ENCODE data around the gene IGBP1.
"Not testable (repeated sequence)": the region's sequence is repeated elsewhere in the genome, so short reads cannot be mapped to it uniquely, and the experiment has no call there.

Gene IGBP1

GRCh38 chrX:70166601-70167590 lies 33.6 kb downstream of the IGBP1 start:
- in situ Hi-C loops (cut with HindIII; ENCODE audit: low sequenced_read_pairs) = no loop called here

DNA sequence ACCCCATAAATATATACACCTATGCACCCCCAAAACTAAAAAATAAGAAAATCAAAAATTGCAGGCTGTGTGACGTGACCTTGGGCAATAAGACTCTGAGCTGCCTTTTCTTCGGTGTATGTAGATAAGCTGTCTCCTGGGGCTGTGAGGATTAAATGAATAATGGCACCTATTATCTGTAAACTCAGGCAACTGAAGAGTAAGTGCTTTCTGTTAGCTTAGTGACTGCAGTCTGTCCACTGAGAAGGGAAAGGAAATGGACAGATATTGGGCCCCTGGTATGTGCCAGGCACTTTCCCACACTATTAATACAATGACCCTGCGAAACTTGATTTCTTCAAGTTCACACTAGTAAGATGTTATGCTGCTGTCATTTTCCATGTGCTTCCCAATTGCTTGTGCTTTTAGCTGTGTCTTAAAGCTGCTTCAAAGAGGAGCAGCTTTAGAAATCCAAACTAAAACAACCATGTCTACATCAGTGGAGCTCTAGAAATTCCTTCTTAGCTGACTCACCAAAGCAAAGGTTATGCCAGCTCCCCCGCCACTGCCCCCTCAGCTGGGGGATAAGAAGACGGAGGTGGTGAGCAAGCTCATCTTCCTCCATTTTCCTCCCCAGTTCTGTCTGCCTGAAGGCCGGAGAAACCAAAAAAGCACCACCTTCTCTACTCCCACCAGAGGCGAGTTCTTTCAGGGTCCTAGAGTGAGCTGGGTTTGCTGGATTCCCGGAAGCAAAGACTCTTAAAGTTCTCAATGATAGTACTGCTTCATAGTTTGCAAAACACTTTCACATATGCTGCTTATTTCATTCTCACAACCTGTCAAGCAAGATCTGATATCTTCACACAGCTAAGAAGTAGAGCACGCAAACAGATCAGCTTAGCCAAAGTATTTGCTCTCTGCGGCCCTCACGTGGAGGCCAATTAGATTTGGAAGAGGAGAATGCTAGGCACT lies 35.3 kb downstream of the IGBP1 start:
- in situ Hi-C loops (cut with HindIII; ENCODE audit: low sequenced_read_pairs) = no loop called here

DNA sequence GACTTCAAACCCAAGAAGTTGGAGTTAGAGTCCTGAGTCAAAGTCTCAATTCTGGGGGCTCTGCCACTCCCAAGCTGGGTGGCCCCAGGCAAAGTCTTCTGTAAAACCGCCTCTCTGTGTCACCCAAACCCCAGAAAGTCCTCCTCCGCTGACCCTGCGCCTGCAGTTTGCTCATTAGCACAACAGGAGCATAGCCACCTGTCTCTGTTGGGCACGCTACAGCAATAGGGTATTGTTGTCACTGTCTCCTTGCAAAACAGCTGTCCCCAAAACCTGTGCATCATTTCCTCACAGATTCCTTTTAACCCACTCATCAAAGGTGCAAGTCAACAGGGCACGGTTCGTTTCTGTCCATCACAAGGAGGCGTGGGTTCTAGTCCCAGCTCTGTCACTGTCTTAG lies 36.0 kb downstream of the IGBP1 start:
- in situ Hi-C loops (cut with HindIII; ENCODE audit: low sequenced_read_pairs) = no loop called here

DNA sequence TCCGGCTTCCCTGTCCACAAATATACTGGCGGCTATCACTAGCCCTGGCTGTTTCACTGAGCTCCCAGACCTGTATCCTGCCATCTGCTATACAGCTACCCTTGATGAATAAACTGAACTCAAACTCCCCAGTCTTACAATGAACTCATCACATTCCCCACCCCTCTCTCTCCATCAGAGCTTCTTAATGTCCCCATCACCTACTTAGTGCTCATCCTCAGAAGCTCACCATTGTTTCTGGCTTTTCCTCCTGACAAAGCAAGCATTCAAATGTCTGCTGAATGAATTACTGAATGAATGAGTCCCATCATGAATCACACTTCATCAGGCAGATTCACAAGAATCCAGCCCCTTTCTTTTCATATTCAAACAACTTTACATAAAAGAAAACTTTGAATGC lies 38.4 kb downstream of the IGBP1 start:
- in situ Hi-C loops (cut with HindIII; ENCODE audit: low sequenced_read_pairs) = no loop called here

GRCh38 chrX:70172221-70172620 lies 39.0 kb downstream of the IGBP1 start:
- in situ Hi-C loops (cut with HindIII; ENCODE audit: low sequenced_read_pairs) = no loop called here

- in situ Hi-C loops (cut with HindIII; ENCODE audit: low sequenced_read_pairs) = no loop called here
Measured at GRCh38 chrX:70172964-70173363, 39.7 kb downstream of the IGBP1 start.

DNA sequence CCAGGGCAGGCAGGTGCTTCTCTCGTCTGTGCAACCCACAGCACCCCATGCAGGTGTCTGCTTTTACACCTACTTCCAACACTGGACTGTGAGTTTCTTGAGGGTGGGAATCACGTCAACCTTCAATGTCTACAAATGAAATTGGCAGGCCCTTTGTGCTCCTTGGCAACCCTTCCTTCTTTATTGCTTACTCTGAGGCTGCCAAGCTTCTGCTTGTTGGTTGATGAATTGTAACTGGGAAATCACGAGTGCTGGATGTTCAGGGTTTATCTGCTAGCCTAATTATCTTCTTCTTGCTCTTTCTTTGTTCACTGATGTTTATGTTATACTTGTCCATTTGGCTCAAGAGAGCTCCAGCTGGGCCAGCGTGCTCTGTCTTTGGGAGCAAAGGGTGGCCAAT lies 41.5 kb downstream of the IGBP1 start:
- in situ Hi-C loops (cut with HindIII; ENCODE audit: low sequenced_read_pairs) = no loop called here

GRCh38 chrX:70175338-70175737 lies 42.1 kb downstream of the IGBP1 start:
- in situ Hi-C loops (cut with HindIII; ENCODE audit: low sequenced_read_pairs) = no loop called here

GRCh38 chrX:70176938-70177533 lies 43.8 kb downstream of the IGBP1 start, which contains the start of gene DGAT2L6:
Gene DGAT2L6 (plus strand): TSS chrX:70177483. CDS start chrX:70177583, 100 bp downstream.
- in situ Hi-C loops (cut with HindIII; ENCODE audit: low sequenced_read_pairs) = no loop called here

DNA sequence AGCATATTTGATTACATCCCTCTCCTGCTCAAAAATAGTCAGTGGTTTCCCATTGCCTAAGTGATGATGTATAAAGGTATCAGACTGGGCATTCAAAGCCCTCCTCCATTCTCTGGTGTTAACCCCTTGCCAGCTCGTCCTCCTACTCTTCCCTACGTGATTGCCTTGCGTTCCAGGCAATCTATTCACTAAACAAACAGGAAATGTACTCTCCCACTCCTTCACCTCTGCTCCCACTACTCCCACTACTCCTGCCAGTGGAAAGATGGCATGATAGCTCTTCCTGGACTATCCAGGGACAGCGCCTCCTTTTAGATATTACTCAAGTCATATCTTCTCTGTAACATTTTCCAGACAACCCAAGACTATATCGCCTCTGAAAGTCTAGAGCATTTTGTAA lies 49.8 kb downstream of the IGBP1 start:
- in situ Hi-C loops (cut with HindIII; ENCODE audit: low sequenced_read_pairs) = no loop called here

- in situ Hi-C loops (cut with HindIII; ENCODE audit: low sequenced_read_pairs) = no loop called here
Measured at GRCh38 chrX:70190225-70190624, 57.0 kb downstream of the IGBP1 start.

DNA sequence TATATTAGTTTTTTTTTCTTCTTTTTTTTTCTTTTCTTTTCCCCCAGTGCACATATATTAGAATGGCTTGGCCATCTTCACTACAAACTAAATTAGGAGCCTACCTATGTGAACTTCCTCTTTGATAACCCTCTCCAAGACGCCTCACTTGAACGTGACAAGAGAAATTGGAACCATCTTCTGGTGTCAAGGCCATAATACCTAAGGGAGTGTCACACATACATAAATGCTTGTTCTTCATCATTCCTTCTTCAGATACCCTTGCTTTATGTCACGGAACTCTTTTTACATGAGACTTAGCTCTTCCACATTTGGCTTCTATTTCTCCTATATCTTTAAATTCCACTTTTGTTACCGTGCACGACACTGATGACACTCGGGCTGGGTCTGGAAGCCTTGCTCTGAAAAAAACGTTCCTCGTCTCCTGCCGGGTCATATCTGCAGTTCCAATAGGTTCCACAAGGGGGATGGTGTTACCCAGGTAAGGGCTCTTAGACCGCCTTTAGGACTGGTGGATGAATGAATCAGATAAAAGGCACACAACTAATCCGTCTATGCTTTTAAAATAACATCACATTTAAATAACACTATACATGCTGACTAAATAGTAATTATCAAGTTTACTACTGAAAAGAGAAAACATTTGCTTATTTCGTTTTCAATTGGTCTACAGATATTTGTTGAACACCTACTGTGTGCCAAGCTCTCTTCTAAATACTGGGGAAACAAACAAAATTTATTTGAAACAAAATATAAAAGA lies 63.9 kb downstream of the IGBP1 start:
- in situ Hi-C loops (cut with HindIII; ENCODE audit: low sequenced_read_pairs) = no loop called here

DNA sequence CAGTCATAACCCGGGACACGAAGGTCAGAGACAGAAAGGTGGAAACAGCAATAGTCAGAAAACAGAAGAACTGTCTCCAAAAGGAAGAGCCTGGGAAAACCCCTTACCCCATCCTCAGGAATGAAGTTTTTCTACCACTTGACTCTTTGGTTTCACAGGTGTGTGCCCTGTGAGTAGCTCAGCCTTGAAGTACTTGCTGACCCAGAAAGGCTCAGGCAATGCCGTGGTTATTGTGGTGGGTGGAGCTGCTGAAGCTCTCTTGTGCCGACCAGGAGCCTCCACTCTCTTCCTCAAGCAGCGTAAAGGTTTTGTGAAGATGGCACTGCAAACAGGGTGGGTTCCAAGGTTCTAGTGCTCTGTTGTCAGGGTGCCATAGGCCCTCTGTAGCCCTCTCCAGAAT lies 68.5 kb downstream of the IGBP1 start:
- in situ Hi-C loops (cut with HindIII; ENCODE audit: low sequenced_read_pairs) = no loop called here

- in situ Hi-C loops (cut with HindIII; ENCODE audit: low sequenced_read_pairs) = no loop called here
Measured at GRCh38 chrX:70208479-70208878, 75.2 kb downstream of the IGBP1 start.

GRCh38 chrX:70209570-70209969 lies 76.3 kb downstream of the IGBP1 start:
- in situ Hi-C loops (cut with HindIII; ENCODE audit: low sequenced_read_pairs) = not testable (repeated sequence)

All from DLD1 (cell line).